HepG2 (cell line): ENCODE data around the gene DLG4.

Experiments
- CREB1 ChIP-seq, 2 experiments: fragments of 450-650 bp in 1 of 2; IDR thresholded peaks; 2 replicates each; pipeline ENCODE4 v1.6.1; 2016 to 2017; ENCODE audit warnings: control low read depth in 1 of 2, mild to moderate bottlenecking in 1 of 2, missing compliant biosample characterization in 1 of 2, missing genetic modification characterization in 1 of 2
- EP300 ChIP-seq, 3 experiments: sonication (generic) in 1 of 3; formaldehyde crosslinking in 1 of 3; IDR thresholded peaks; 2 replicates each; pipeline versions ENCODE4 v1.5.1 to v1.6.1; 2011 to 2020; ENCODE audit warnings: low read depth in 2 of 3, low read length in 2 of 3, borderline replicate concordance in 1 of 3, improper control_type of control experiment in 1 of 3, mild to moderate bottlenecking in 1 of 3, missing genetic modification reagents in 1 of 3, moderate library complexity in 1 of 3
- NFIC ChIP-seq: IDR thresholded peaks from 2 replicates; pipeline ENCODE4 v1.6.1; 2012; ENCODE audit warnings: mild to moderate bottlenecking, low read length, inconsistent platforms
- NR3C1 ChIP-seq: sonication (generic); formaldehyde crosslinking; IDR thresholded peaks from 2 replicates; pipeline ENCODE4 v1.4.0; 2020; ENCODE audit warnings: missing genetic modification reagents
- POLR2A ChIP-seq, 2 experiments: IDR thresholded peaks; 2 replicates each; pipeline ENCODE4 v1.6.1; 2011; ENCODE audit warnings: low read depth in 2 of 2, low read length in 2 of 2, mild to moderate bottlenecking in 1 of 2, moderate library complexity in 1 of 2; ENCODE audit not compliant: insufficient read depth in 1 of 2
- SP1 ChIP-seq, 2 experiments: fragments of 450-650 bp in 1 of 2; sonication (generic) in 1 of 2; formaldehyde crosslinking in 1 of 2; IDR thresholded peaks; 2 replicates each; pipeline versions ENCODE4 v1.4.0 to v1.6.1; 2016 to 2020; ENCODE audit warnings: missing genetic modification reagents in 1 of 2
- TRIM24 ChIP-seq: sonication (generic); formaldehyde crosslinking; IDR thresholded peaks from 2 replicates; pipeline ENCODE4 v1.8.0; 2022; ENCODE audit warnings: mild to moderate bottlenecking, missing genetic modification reagents
- ZNF124 ChIP-seq: sonication (generic); formaldehyde crosslinking; IDR thresholded peaks from 2 replicates; pipeline ENCODE4 v1.4.0; 2020; ENCODE audit warnings: missing genetic modification reagents
- ZNF230 ChIP-seq: sonication (generic); formaldehyde crosslinking; IDR thresholded peaks from 2 replicates; pipeline ENCODE4 v1.4.0; 2020; ENCODE audit warnings: mild to moderate bottlenecking, missing genetic modification reagents
- ZSCAN29 ChIP-seq: sonication (generic); formaldehyde crosslinking; conservative IDR thresholded peaks from 2 replicates; pipeline ENCODE4 v1.4.0; 2020; ENCODE audit warnings: mild to moderate bottlenecking, missing genetic modification reagents
- TF ChIP-seq, protein P1 (sequence below): sonication (generic); formaldehyde crosslinking; IDR thresholded peaks from 2 replicates; pipeline ENCODE4 v1.4.0; 2020; ENCODE audit warnings: missing genetic modification reagents, borderline replicate concordance
- TF ChIP-seq, protein P2 (sequence below): sonication (generic); formaldehyde crosslinking; IDR thresholded peaks from 2 replicates; pipeline ENCODE4 v1.8.0; 2022; ENCODE audit warnings: low read depth, missing genetic modification reagents

DNA sequence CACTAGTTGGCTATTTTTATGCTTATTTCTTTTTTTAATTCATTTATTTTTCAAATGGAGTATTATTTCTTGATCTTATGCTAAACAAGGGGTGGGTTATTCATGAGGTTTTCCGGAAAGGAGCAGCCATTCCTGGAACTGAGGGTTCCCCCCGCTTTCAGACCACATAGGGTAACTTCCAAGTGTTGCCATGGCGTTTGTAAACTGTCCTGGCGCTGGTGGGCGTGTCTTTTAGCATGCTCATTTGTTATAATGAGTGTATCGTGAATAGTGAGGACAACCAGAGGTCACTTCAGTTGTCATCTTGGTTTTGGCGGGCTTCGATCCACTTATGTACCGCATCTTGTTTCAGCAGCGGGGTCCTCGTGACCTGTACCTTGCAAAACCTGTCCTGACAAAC, 75.4 kb downstream of the DLG4 start:
- TF ChIP-seq ZNF124 (CRISPR knock-in tag) (no peak), ZSCAN29 (CRISPR knock-in tag) (no peak), CREB1 (IDR thresholded peaks at IDR 0.05) (no peak), CREB1 (CRISPR knock-in tag; IDR thresholded peaks at IDR 0.05) (no peak), EP300 (IDR thresholded peaks at IDR 0.05; ENCODE audit: low read depth in 2 of 2, low read length in 2 of 2) (no peak), EP300 (CRISPR knock-in tag; IDR thresholded peaks at IDR 0.05; ENCODE audit: borderline replicate concordance) (no peak), NR3C1 (CRISPR knock-in tag) (no peak), NFIC (no peak), SP1 (IDR thresholded peaks at IDR 0.05) (no peak), SP1 (CRISPR knock-in tag; IDR thresholded peaks at IDR 0.05) (no peak), ZNF230 (CRISPR knock-in tag) (no peak), TRIM24 (no peak), POLR2A (IDR thresholded peaks at IDR 0.05; ENCODE audit: insufficient read depth in 1 of 2, low read depth in 2 of 2, low read length in 2 of 2) (no peak)
- TF ChIP-seq, protein P1, sequence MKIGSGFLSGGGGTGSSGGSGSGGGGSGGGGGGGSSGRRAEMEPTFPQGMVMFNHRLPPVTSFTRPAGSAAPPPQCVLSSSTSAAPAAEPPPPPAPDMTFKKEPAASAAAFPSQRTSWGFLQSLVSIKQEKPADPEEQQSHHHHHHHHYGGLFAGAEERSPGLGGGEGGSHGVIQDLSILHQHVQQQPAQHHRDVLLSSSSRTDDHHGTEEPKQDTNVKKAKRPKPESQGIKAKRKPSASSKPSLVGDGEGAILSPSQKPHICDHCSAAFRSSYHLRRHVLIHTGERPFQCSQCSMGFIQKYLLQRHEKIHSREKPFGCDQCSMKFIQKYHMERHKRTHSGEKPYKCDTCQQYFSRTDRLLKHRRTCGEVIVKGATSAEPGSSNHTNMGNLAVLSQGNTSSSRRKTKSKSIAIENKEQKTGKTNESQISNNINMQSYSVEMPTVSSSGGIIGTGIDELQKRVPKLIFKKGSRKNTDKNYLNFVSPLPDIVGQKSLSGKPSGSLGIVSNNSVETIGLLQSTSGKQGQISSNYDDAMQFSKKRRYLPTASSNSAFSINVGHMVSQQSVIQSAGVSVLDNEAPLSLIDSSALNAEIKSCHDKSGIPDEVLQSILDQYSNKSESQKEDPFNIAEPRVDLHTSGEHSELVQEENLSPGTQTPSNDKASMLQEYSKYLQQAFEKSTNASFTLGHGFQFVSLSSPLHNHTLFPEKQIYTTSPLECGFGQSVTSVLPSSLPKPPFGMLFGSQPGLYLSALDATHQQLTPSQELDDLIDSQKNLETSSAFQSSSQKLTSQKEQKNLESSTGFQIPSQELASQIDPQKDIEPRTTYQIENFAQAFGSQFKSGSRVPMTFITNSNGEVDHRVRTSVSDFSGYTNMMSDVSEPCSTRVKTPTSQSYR (CRISPR knock-in tag), result no peak
- TF ChIP-seq, protein P2, sequence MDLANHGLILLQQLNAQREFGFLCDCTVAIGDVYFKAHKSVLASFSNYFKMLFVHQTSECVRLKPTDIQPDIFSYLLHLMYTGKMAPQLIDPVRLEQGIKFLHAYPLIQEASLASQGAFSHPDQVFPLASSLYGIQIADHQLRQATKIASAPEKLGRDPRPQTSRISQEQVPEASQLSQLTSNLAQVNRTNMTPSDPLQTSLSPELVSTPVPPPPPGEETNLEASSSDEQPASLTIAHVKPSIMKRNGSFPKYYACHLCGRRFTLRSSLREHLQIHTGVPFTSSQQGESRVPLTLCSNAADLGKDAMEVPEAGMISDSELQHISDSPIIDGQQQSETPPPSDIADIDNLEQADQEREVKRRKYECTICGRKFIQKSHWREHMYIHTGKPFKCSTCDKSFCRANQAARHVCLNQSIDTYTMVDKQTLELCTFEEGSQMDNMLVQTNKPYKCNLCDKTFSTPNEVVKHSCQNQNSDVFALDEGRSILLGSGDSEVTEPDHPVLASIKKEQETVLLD, result no peak
